ENCODE measurements around the gene FAM180B.

- TF ChIP-seq CTCF (conservative IDR thresholded peaks at IDR 0.05; ENCODE audit: low read depth, low read length), result no peak
- TF ChIP-seq NFE2L2 (IDR thresholded peaks at IDR 0.05; ENCODE audit: low read depth, low read length), result no peak
- no peak for TF ChIP-seq RAD21 (IDR thresholded peaks at IDR 0.05; ENCODE audit: low read length)
- TF ChIP-seq POLR2A (IDR thresholded peaks at IDR 0.05; ENCODE audit: low read depth, low read length), result no peak
- no peak for TF ChIP-seq MAFK (IDR thresholded peaks at IDR 0.05; ENCODE audit: low read depth, low read length)
Measured at GRCh38 chr11:47552056-47552565, 34.4 kb upstream of the FAM180B start.
